Epithelial cell of proximal tubule (primary cell): ENCODE measurements around the gene FCGBP. TPM values are rescaled to one million over a fixed set of nuclear protein-coding genes. Genes with fewer than 3 reads are reported as not detected.

ENCODE experiments used
- DNase-seq: peaks from one replicate; pipeline ENCODE4 v3.0.0-alpha.2; 2011; ENCODE audit warnings: low read depth
- H3K4me3 ChIP-seq: 2 replicates; pipeline ENCODE4 v1.5.1; 2011; ENCODE audit warnings: low read depth, mild to moderate bottlenecking, low read length
- CTCF ChIP-seq: conservative IDR thresholded peaks from 2 replicates; pipeline ENCODE4 v1.5.1; 2012; ENCODE audit warnings: low read depth, mild to moderate bottlenecking, low read length
- total RNA-seq: library from RNA; depleted of rRNA; stranded (reverse); fragments of >200 nt; gene quantifications from 2 replicates; pipeline ENCODE4 v1.2.3, GENCODE V29; 2015

Gene FCGBP
- total RNA-seq: 0.07 and 0.17 TPM in 2 replicates

- H3K4me3 ChIP-seq: no peak within 1 kb of the TSS
- no peak for TF ChIP-seq CTCF
- DNase-seq: no peak
Observed at GRCh38 chr19:39934584-39935363, at the start of gene FCGBP. TSS of gene FCGBP (minus strand) at chr19:39934634.

- TF ChIP-seq CTCF: no peak
- no peak for DNase-seq
- no peak overlapping the region for H3K4me3 ChIP-seq
Observed at GRCh38 chr19:39983695-39984300, 49.4 kb upstream of the FCGBP start.

- no peak overlapping the region for H3K4me3 ChIP-seq
- TF ChIP-seq CTCF: no peak
- DNase-seq: no peak
Observed at GRCh38 chr19:39982883-39983282, 48.4 kb upstream of the FCGBP start.

- DNase-seq: no peak
- H3K4me3 ChIP-seq: no peak overlapping the region
- no peak for TF ChIP-seq CTCF
Observed at GRCh38 chr19:39974377-39975155, 40.1 kb upstream of the FCGBP start.

GRCh38 chr19:39971380-39972035 is 37.1 kb upstream of the FCGBP start:
- no peak for TF ChIP-seq CTCF
- H3K4me3 ChIP-seq: peak overlapping the region; percentile 83
- DNase-seq: no peak

- TF ChIP-seq CTCF: peak; percentile 79
- DNase-seq: peak; percentile 94
- peak within 1 kb of the TSS; percentile 83 for H3K4me3 ChIP-seq
Observed at GRCh38 chr19:39970675-39971379, 36.4 kb upstream of the FCGBP start, which contains the start of gene PSMC4. TSS of gene PSMC4 (plus strand) at chr19:39971165. CDS start at chr19:39971203, 38 bp downstream.
